Skeletal muscle satellite cell (primary cell): ENCODE data around the gene CFAP92.

Experiments
- H3K27me3 ChIP-seq: 2 replicates; pipeline ENCODE4 v1.7.0; 2013; ENCODE audit warnings: low read length; ENCODE audit not compliant: control insufficient read depth, insufficient read depth
- H3K36me3 ChIP-seq: 2 replicates; pipeline ENCODE4 v1.7.0; 2013; ENCODE audit warnings: mild to moderate bottlenecking, control low read depth, low read length; ENCODE audit not compliant: insufficient read depth
- H3K4me1 ChIP-seq: 2 replicates; pipeline ENCODE4 v1.7.0; 2013; ENCODE audit warnings: low read length; ENCODE audit not compliant: control insufficient read depth, insufficient read depth
- H3K4me2 ChIP-seq: 2 replicates; pipeline ENCODE4 v1.7.0; 2013; ENCODE audit warnings: mild to moderate bottlenecking, low read length
- H3K4me3 ChIP-seq: 2 replicates; pipeline ENCODE4 v1.7.0; 2013; ENCODE audit warnings: low read length
- H3K9ac ChIP-seq: 2 replicates; pipeline ENCODE4 v1.7.0; 2013; ENCODE audit warnings: mild to moderate bottlenecking, low read depth, low read length, moderate library complexity
- H3K9me3 ChIP-seq: replicated peaks from 2 replicates; pipeline ENCODE4 v1.7.0; 2013; ENCODE audit warnings: mild to moderate bottlenecking, control low read depth, low read length

The CFAP92 gene

DNA sequence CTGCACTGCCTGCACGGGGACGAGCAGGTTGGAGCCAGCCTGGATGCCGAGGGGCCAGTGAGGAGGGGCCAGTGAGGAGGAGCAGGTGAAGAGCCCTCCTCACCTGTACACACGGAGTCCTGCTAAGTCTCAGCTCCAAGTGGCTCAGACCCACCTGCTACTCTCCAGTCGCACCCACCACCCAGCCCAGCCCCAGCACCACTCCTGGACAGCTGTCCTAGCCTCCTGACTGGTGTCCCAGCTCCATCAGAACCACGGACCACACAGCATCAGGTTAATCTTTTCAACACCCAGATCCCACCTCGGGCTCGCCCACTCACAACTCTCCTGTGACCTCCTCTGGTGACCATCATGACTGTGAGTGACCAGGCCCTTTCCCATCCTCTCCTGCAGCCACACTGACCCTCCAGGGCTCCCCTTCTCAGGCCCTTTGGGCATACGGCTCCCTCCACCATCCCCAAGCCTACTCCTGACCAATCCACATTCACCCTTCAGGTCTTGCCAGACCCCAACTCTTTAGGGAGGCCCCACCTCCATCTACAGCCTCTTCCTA is 21.0 kb upstream of the CFAP92 start:
- no peak overlapping the region for H3K9ac ChIP-seq

DNA sequence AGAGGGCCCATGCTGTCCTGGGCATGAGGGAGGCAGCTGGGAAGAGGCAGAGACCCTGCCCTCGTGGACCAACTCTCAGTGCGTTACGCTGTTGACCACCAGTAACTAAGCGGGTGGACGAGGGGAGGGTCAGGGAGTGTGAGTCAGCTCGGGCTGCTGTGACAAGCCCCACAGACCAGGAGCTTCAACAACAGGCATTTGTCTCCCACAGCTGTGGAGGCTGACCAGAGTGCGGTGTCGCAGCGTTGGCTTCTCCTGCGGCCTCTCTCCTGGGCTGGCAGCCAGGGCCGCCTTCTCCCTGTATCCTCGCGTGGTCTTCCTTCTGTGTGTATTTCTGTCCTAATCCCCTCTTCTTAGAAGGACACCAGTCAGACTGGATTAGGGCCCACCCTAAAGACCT is 20.3 kb upstream of the CFAP92 start:
- peaks cover 57% of the 10 kb centered on the region for H3K27me3 ChIP-seq
- no peaks in the 10 kb centered on the region for H3K36me3 ChIP-seq
- no peak overlapping the region for H3K4me2 ChIP-seq
- no peak overlapping the region for H3K4me3 ChIP-seq
- no peak overlapping the region for H3K9ac ChIP-seq
- no peaks in the 10 kb centered on the region for H3K4me1 ChIP-seq
- no peaks in the 10 kb centered on the region for H3K9me3 ChIP-seq

More for the DNA sequence above, 21.0 kb upstream of the CFAP92 start:
- Histone ChIP-seq H3K36me3 (no peaks in the 10 kb centered on the region), H3K4me3 (no peak overlapping the region), H3K9me3 (no peaks in the 10 kb centered on the region), H3K4me2 (no peak overlapping the region), H3K27me3 (peaks cover 54% of the 10 kb centered on the region), H3K4me1 (no peaks in the 10 kb centered on the region)

DNA sequence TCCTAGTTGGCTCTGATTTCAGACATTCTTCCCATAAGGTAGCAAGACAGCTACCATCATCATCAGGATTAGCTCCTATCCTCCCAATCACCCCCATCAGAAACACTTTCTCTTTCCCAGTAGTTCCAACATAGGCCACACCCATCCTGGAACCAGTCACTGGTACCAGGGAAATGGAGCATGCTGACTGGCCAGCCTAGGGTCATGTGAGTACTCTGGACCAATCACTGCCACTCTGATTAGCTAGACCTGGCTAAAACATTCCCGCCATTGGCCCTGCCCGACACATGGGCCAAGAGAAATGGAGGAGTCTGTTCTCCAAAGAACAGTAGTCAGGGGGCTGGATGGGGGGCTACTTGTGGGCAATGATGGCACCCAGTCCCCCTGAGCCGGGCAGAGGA is 19.6 kb upstream of the CFAP92 start:
- H3K36me3 ChIP-seq = no peaks in the 10 kb centered on the region
- peaks cover 54% of the 10 kb centered on the region for H3K27me3 ChIP-seq
- no peaks in the 10 kb centered on the region for H3K4me1 ChIP-seq
- no peak overlapping the region for H3K4me3 ChIP-seq
- H3K9me3 ChIP-seq = no peaks in the 10 kb centered on the region
- no peak overlapping the region for H3K4me2 ChIP-seq
- H3K9ac ChIP-seq = no peak overlapping the region

DNA sequence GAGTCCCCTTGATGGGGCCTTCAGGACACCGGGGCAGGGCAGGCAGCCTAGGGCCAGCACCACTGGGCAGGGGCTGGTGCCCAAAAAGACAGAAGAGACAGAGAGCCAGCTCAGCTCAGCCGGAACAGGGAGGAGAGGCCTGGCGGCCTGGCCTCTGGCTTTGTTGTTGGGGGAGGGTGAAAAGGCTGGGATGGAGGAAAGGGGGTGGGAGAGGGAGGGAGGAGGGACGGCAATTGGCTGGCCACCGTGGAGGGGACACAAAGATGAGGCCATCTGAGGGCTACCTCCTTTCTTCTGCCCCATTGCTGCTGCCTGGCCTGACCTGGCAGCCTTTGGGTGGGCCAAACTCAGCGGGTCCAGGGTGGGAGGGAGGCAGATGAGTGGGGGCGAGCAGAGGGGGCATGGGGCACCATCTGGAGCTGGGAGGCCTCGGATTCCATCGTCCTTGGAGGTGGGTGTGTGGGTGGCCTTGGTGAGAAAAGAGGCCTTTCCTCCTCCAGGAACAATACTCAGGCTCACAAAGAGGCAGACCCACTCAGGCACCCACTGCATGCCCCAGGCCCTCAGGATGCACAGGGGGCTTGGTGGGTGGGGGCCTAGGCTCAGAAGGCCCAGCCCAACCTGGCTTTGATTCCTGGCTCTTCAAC is 16.6 kb upstream of the CFAP92 start:
- Histone ChIP-seq H3K9me3 (no peaks in the 10 kb centered on the region), H3K36me3 (no peaks in the 10 kb centered on the region), H3K4me1 (no peaks in the 10 kb centered on the region), H3K27me3 (peaks cover 46% of the 10 kb centered on the region), H3K4me3 (no peak overlapping the region), H3K4me2 (no peak overlapping the region), H3K9ac (no peak overlapping the region)

DNA sequence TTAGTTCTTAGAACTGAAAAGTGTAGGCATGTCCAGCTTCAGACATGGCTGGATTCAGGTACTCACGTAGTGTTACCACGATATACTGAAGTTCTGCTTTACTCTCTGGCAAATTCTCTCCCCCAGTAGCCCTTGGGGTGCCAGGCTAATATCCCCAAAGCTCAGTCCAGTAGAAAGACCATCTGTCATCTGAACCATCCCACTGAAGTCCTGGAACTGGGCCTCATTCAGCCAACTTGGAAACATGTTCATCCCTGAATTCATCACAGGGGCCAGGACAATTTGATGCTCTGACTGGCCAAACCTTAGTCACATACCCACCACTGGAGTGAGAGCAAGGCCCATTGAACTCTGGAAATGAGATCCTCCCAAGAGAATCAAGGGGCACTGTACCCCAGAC is 15.4 kb upstream of the CFAP92 start:
- Histone ChIP-seq H3K36me3 (no peaks in the 10 kb centered on the region), H3K4me3 (no peak overlapping the region), H3K9me3 (no peaks in the 10 kb centered on the region), H3K4me2 (no peak overlapping the region), H3K4me1 (no peaks in the 10 kb centered on the region), H3K9ac (no peak overlapping the region), H3K27me3 (peaks cover 49% of the 10 kb centered on the region)

DNA sequence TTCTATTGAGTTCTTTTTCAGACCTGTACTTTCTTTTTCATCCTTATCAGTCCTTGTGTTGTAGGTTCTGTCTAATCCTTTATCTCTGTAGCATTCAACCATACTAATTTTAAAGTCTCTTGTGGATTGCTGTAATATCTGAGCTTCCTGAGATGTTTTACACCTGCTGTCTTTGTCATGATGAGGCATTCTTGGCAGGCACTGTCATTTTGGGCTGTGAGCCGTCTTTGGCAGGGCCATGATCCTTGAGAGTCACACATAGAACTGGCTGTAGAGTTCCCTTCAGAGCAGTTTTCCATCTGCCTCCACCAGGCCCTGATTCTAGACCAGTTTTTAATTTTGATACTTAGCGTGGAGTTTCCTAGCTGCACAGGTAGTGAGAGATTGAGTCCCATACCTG is 13.9 kb upstream of the CFAP92 start:
- Histone ChIP-seq H3K4me3 (no peak overlapping the region), H3K9me3 (no peaks in the 10 kb centered on the region)

DNA sequence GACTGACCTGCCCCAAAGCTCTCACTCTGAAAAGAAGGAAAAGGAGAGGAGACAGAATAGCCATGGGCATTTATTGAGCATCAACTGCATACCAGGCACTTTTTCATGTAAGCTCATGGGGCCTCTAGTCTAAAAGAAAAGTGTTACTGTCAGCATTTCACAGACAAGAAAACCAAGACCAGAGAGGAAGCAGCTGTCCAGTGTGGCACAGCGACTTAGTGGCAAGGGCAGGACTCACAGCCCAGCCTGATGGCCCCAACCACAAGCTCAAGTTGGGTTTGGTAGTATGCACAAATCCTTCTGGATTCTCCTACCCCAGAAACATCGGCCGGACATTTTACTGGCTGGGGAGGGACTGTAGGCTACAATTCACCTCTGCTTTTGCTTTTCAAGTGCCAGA is 13.0 kb upstream of the CFAP92 start:
- Histone ChIP-seq H3K9ac (no peak overlapping the region), H3K9me3 (no peaks in the 10 kb centered on the region), H3K27me3 (peaks cover 59% of the 10 kb centered on the region), H3K4me3 (no peak overlapping the region), H3K4me2 (no peak overlapping the region), H3K36me3 (no peaks in the 10 kb centered on the region), H3K4me1 (no peaks in the 10 kb centered on the region)

More for the DNA sequence above, 13.9 kb upstream of the CFAP92 start:
- no peak overlapping the region for H3K4me2 ChIP-seq
- H3K4me1 ChIP-seq = no peaks in the 10 kb centered on the region
- no peaks in the 10 kb centered on the region for H3K36me3 ChIP-seq
- peaks cover 49% of the 10 kb centered on the region for H3K27me3 ChIP-seq
- no peak overlapping the region for H3K9ac ChIP-seq

DNA sequence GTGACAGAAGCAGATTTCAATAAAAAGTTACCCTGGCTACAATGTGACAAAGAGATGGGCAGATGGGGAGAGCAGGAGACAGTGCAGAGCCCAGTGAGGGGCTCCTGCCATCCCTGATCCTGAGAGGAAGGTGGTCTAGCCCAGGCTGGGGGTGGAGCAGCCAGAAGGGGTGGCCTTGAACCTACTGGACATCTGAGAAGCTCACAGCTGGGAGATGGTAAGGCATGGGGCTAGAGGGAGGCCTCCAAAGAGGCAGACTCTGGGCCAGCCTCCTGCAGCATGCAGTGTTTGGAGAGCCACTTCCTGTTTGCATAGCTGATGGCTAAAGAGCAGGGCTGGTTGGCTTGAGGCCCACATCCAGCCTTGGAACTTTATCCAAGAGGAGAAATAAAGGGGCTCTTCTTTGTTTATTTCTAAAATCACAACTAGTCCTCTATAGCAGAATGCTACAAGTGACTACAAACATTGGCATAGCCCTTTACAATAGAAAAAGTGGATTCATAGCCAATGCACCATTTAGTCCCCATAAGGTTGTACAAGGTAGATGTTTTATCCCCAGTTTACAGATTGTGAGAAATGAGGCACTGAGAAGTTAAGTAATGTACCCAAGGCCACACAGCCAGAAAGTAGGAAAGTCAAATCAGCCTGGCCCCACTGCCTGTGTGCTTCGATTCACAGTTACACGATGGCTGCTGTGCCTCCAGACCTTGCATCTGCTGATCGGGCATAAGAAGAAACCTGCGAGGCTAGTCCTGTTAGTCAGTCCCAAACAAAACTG is 11.8 kb upstream of the CFAP92 start:
- Histone ChIP-seq H3K27me3 (peaks cover 70% of the 10 kb centered on the region), H3K9me3 (no peaks in the 10 kb centered on the region), H3K4me3 (no peak overlapping the region), H3K9ac (no peak overlapping the region), H3K4me1 (peaks cover 3% of the 10 kb centered on the region), H3K4me2 (no peak overlapping the region), H3K36me3 (no peaks in the 10 kb centered on the region)

DNA sequence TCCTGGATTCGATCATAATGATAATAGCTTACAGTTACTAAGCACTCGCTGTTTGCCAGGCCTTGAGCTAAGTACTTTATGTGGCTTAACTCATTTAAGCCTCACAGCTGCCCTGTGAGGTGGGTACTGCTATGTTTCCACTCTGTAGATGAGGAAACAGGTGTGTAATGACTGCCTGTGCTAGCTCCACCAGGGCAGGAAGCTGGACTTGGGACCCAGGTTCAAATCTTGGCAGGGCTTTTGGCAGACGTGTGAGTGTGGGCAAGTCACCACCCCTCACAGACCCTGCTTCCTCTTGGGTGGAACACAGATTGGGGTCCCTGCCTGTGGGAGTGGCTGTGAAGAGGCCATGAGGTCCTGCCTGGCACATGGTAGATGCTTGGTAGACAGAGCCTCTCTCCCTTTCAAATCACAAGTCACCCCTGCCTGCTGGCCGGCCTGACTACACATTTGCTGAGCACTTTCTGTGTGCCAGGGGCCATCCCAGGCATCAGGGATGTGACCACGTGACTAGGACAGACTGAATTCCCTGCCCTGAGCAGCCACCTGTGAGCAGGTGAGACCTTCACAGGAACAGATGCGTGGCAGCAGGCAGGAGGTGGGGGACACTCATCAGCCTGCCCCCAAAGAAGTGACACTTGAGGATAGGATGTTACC is 10.9 kb upstream of the CFAP92 start:
- H3K4me1 ChIP-seq = peaks cover 3% of the 10 kb centered on the region
- no peak overlapping the region for H3K4me2 ChIP-seq
- H3K9me3 ChIP-seq = no peaks in the 10 kb centered on the region
- H3K9ac ChIP-seq = no peak overlapping the region
- H3K27me3 ChIP-seq = peaks cover 75% of the 10 kb centered on the region
- H3K4me3 ChIP-seq = no peak overlapping the region
- no peaks in the 10 kb centered on the region for H3K36me3 ChIP-seq

DNA sequence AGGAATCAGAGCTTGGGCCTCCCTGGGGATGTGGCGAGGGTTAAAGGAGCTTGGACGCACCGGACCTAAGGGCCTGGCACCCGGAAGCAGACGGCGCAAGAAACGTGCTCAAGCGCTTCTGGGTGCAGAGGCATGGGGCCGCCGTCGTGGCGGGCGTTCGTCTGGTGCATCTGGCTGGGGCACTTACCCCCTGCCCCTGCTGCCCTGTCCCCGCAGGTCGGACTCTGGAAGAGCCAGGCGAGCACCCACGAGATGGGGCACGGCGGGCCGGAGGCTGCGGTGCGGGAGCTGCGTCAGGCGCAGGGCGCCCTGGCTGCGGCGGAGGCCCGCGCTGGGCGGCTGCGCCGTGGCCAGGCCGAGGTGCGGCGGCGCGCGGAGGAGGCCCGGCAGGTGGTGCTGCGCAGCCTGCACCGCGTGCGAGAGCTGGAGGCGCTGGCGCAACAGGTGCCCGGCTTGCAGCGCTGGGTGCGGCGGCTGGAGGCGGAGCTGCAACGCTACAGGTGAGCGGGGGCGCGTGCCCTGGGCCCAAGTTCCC is 9.8 kb upstream of the CFAP92 start:
- H3K36me3 ChIP-seq = no peaks in the 10 kb centered on the region
- H3K27me3 ChIP-seq = peaks cover 76% of the 10 kb centered on the region
- no peak overlapping the region for H3K9ac ChIP-seq
- no peaks in the 10 kb centered on the region for H3K9me3 ChIP-seq
- no peak overlapping the region for H3K4me3 ChIP-seq
- H3K4me1 ChIP-seq = peaks cover 3% of the 10 kb centered on the region
- H3K4me2 ChIP-seq = no peak overlapping the region
